Endodermal cell (in vitro differentiated cells): ENCODE data around the gene AACS. TPM values are rescaled to one million over a fixed set of nuclear protein-coding genes. Genes with fewer than 3 reads are reported as not detected.

Source experiments
- DNase-seq: peaks from one replicate; pipeline ENCODE4 v3.0.0-alpha.2; 2017
- H3K27ac ChIP-seq: 2 replicates; pipeline ENCODE4 v1.5.1; 2013; ENCODE audit warnings: mild to moderate bottlenecking, low read depth, low read length, moderate library complexity
- H3K27me3 ChIP-seq: 2 replicates; pipeline ENCODE4 v1.6.1; 2013; ENCODE audit warnings: mild to moderate bottlenecking, low read length, moderate library complexity; ENCODE audit not compliant: insufficient read depth, control insufficient read depth, poor library complexity, severe bottlenecking
- H3K36me3 ChIP-seq: 2 replicates; pipeline ENCODE4 v1.7.0; 2013; ENCODE audit warnings: mild to moderate bottlenecking, low read length, moderate library complexity; ENCODE audit not compliant: control insufficient read depth, insufficient read depth
- H3K4me1 ChIP-seq: one replicate; pipeline ENCODE4 v1.7.0; 2013; ENCODE audit warnings: low read length; ENCODE audit not compliant: control insufficient read depth, insufficient read depth
- H3K4me3 ChIP-seq: 2 replicates; pipeline ENCODE4 v1.5.1; 2013; ENCODE audit warnings: mild to moderate bottlenecking, low read length, moderate library complexity
- H3K9ac ChIP-seq: 2 replicates; pipeline ENCODE4 v1.6.1; 2013; ENCODE audit warnings: mild to moderate bottlenecking, low read length, moderate library complexity; ENCODE audit not compliant: poor library complexity, severe bottlenecking; ENCODE audit errors: extremely low read depth
- H3K9me3 ChIP-seq: 2 replicates; pipeline ENCODE4 v1.6.1; 2013; ENCODE audit warnings: mild to moderate bottlenecking, low read length, moderate library complexity; ENCODE audit not compliant: control insufficient read depth
- H3K27ac Mint-ChIP-seq: 2 replicates; pipeline ENCODE4 v1.8.0; 2020; ENCODE audit warnings: mixed read lengths
- H3K27me3 Mint-ChIP-seq: 2 replicates; pipeline ENCODE4 v1.8.0; 2021; ENCODE audit warnings: mild to moderate bottlenecking, mixed read lengths; ENCODE audit not compliant: insufficient read depth
- H3K36me3 Mint-ChIP-seq: 2 replicates; pipeline ENCODE4 v1.8.0; 2020; ENCODE audit warnings: low read depth, mixed read lengths
- H3K4me1 Mint-ChIP-seq: 2 replicates; pipeline ENCODE4 v1.8.0; 2020; ENCODE audit warnings: mixed read lengths
- H3K4me3 Mint-ChIP-seq: 2 replicates; pipeline ENCODE4 v1.8.0; 2020; ENCODE audit warnings: mild to moderate bottlenecking, moderate library complexity, mixed read lengths
- H3K9me3 Mint-ChIP-seq: 2 replicates; pipeline ENCODE4 v1.8.0; 2020; ENCODE audit warnings: mild to moderate bottlenecking, mixed read lengths
- CTCF ChIP-seq: fragments of 200-600 bp; sonication (generic); conservative IDR thresholded peaks from 2 replicates; pipeline ENCODE4 v1.5.0; 2021; ENCODE audit warnings: antibody characterized with exemption, mild to moderate bottlenecking
- WGBS, 2 experiments: methylation state at CpG; one replicate each; pipeline versions ENCODE4 v1.1.5 to v1.1.7; 2013; ENCODE audit warnings: missing lambda C conversion rate in 2 of 2, mixed read lengths in 1 of 2; ENCODE audit not compliant: insufficient coverage in 1 of 2, insufficient read length in 1 of 2; 5-methylcytosine and 5-hydroxymethylcytosine counted together
- total RNA-seq, 2 donors: library from RNA; stranded (reverse); fragmentation: NEBNext Ultra II Directional in 1 of 2; extraction: Animal tissue kit (Norgen Biotek cat#: 25700) in 1 of 2; gene quantifications; 2 replicates in 1 of 2; 3 replicates in 1 of 2; pipeline ENCODE4 v1.2.1, GENCODE V29; 2021

The AACS gene
- total RNA-seq, 2 donors from 2014 or later, result 55.4 to 71.9 TPM

- Histone ChIP-seq H3K4me3 (no peak overlapping the region), H3K9ac (no peak overlapping the region), H3K9me3 (peaks cover 7% of the 10 kb centered on the region), H3K27me3 (no peaks in the 10 kb centered on the region), H3K36me3 (peaks cover 9% of the 10 kb centered on the region), H3K4me1 (no peaks in the 10 kb centered on the region), H3K27ac (no peak overlapping the region)
- no peak for DNase-seq
- WGBS, 2 experiments, result 89 to 100% methylated on average over 1 to 2 of the region's 2 CpGs
- H3K4me1 Mint-ChIP-seq, result no peaks in the 10 kb centered on the region
- H3K36me3 Mint-ChIP-seq, result peaks cover 43% of the 10 kb centered on the region
- TF ChIP-seq CTCF, result no peak
- no peak overlapping the region for H3K4me3 Mint-ChIP-seq
- peaks cover 6% of the 10 kb centered on the region for H3K9me3 Mint-ChIP-seq
- no peaks in the 10 kb centered on the region for H3K27me3 Mint-ChIP-seq
- H3K27ac Mint-ChIP-seq, result no peak overlapping the region
Observed at GRCh38 chr12:125023065-125023464, 42.2 kb upstream of the AACS start.

- no peak overlapping the region for H3K9ac ChIP-seq
- Mint-ChIP-seq H3K27me3 (no peaks in the 10 kb centered on the region), H3K4me3 (no peak overlapping the region), H3K4me1 (peaks cover 5% of the 10 kb centered on the region), H3K36me3 (peaks cover 37% of the 10 kb centered on the region), H3K9me3 (peaks cover 6% of the 10 kb centered on the region), H3K27ac (no peak overlapping the region)
- peaks cover 3% of the 10 kb centered on the region for H3K4me1 ChIP-seq
- H3K4me3 ChIP-seq, result no peak overlapping the region
- peaks cover 9% of the 10 kb centered on the region for H3K36me3 ChIP-seq
- no peak for DNase-seq
- no peak for TF ChIP-seq CTCF
- no peak overlapping the region for H3K27ac ChIP-seq
- H3K9me3 ChIP-seq, result peaks cover 7% of the 10 kb centered on the region
- 94 to 99% methylated on average over 32 to 43 of the region's 43 CpGs for WGBS, 2 experiments
- H3K27me3 ChIP-seq, result no peaks in the 10 kb centered on the region
Observed at GRCh38 chr12:125024949-125025563, 40.2 kb upstream of the AACS start.

GRCh38 chr12:125025606-125026235, 39.5 kb upstream of the AACS start:
- H3K36me3 ChIP-seq, result peaks cover 9% of the 10 kb centered on the region
- WGBS, 2 experiments, result 93 to 100% methylated on average over 2 to 7 of the region's 9 CpGs
- TF ChIP-seq CTCF, result no peak

More at GRCh38 chr12:125025606-125026235, 39.5 kb upstream of the AACS start:
- no peaks in the 10 kb centered on the region for H3K27me3 ChIP-seq
- Mint-ChIP-seq H3K27ac (no peak overlapping the region), H3K4me1 (peaks cover 10% of the 10 kb centered on the region), H3K36me3 (peaks cover 37% of the 10 kb centered on the region), H3K9me3 (peaks cover 6% of the 10 kb centered on the region), H3K27me3 (no peaks in the 10 kb centered on the region), H3K4me3 (no peak overlapping the region)
- H3K9me3 ChIP-seq, result peaks cover 7% of the 10 kb centered on the region
- DNase-seq, result no peak
- H3K4me3 ChIP-seq, result no peak overlapping the region
- H3K4me1 ChIP-seq, result peaks cover 3% of the 10 kb centered on the region
- no peak overlapping the region for H3K9ac ChIP-seq
- no peak overlapping the region for H3K27ac ChIP-seq
